Stimulated activated CD4-positive, alpha-beta T cell treated with anti-CD3 and anti-CD28 coated beads, TNF-alpha, amount 100 ng/mL, for 24 hours (primary cell): ENCODE measurements around the gene ATP8A1.

Experiments used
- DNase-seq, 3 experiments: peaks; one replicate each; pipeline ENCODE4 v3.0.0-alpha.2; 2020; ENCODE audit warnings: low read depth in 3 of 3

ATP8A1 gene

DNA sequence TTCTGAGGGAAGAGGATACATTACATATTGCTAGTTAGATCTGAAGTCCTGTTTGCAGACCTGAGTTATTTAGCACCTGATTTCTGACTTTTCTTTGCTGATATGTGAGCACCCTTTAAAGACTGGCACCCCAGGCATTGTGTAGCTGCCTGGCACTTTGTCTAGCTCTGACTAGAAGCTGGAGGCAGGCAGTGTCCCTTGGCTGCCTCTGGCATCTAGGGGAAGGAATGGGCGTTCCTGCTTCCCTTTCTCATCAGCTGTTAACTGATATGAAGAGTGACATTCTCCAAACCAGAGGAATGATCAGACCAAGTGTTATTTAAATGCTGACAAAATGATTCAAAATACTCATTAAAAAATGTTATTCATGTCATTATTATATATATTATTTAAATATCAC, 289.9 kb downstream of the ATP8A1 start:
- no peak for DNase-seq

DNA sequence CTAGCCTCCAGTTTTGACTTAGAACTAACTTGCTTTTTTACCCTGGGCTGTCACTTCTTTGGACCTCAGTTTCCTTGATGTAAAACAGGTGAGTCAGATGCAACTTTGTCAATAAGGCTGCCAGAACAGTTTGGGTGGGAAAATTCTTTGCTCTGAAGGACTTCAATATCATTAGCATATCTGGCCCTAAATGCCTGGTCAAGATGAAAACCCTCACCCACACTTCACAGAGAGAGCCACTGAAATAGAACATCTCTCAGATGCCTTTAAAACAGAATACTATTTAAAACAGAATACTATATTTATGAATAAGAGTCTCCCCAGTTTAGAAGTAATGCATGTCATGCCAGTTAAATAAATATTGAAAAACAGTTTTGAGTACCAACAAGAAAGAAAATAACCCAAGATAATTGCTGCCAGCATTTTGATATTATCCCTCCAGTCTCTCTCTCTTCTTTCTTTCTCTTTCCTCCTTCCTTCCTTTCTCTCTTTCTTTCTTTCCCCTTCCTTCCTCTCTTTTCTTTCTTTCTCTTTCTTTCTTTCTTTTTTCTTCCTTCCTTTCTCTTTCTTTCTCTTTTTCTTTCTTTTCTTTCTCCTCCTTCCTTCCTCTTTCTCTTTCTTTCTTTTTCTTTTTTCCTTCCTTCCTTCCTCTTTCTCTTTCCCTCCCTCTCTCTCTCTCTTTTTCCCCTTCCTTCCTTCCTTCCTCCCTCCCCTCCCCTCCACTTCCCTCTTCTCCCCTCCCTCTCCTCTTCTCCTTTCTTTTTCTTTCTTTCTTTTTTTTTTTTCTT, 292.4 kb downstream of the ATP8A1 start:
- DNase-seq: no peak

DNA sequence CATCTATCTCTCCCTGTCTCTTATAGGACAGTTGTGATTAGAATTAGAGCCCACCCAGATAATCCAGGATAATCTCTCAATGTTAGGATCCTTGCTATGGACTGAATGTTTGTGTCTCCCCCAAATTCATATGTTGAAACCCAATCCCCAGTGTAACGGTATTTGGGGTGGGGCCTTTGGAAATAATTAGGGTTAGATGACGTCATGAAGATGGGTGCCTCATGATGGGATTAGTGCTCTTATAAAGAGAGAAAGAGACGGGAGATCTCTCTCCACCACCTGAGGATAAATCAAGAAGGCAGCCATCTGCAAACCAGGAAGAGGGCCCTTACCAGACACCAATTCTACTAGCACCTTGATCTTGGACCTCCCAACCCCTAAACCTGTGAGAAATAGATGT, 293.3 kb downstream of the ATP8A1 start:
- no peak for DNase-seq

DNA sequence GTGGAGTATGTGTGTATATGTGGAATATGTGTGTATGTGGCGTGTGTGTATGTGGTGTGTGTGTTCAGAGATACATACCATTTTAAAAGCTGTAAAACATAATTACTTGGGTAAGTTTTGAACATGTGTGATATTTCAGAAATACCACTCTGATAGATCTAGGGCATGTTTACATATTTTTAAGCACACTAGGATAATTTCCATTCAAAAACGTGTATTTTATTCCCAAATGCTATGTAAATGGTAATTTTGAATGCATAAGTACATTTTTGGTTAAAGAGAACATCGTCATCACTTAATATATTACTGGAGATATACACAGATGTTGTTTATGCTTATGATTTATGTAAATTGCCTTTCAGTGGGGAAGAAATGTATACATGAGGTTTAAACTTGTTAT, 294.3 kb downstream of the ATP8A1 start:
- DNase-seq: no peak

- no peak for DNase-seq
Measured at GRCh38 chr4:42361456-42361855, 295.4 kb downstream of the ATP8A1 start.

- DNase-seq: no peak
Measured at GRCh38 chr4:42360256-42360669, 296.6 kb downstream of the ATP8A1 start.

GRCh38 chr4:42359711-42360110, 297.2 kb downstream of the ATP8A1 start:
- DNase-seq: no peak
